K562 (cell line): ENCODE data around the gene ALG14. TPM values are rescaled to one million over a fixed set of nuclear protein-coding genes. Genes with fewer than 3 reads are reported as not detected.

Experiments used
- ATAC-seq: fragments of 200-7000 bp; cut with Tn5 transposase; 3 replicates; pipeline ENCODE4 v1.9.1; 2020; ENCODE audit warnings: moderate library complexity
- BruUV-seq: library from RNA; stranded (reverse); fragments of 400-500 nt; replicated peaks from 2 replicates; lab custom pipeline; 2021; lab: Mats Ljungman, UMichigan
- CTCF ChIA-PET: fragments of 300-600 bp; formaldehyde crosslinking; extraction: SDS; loops from one replicate; lab custom pipeline; 2021; ENCODE audit warnings: low intra/inter-chr PET ratio; lab: Yijun Ruan, JAX
- POLR2A ChIA-PET: fragments of 300-600, 350-650 bp; sonication (Branson Sonifier 250); formaldehyde crosslinking; extraction: SDS; loops from one replicate; lab custom pipeline; 2021; ENCODE audit warnings: antibody characterized with exemption, inconsistent platforms; lab: Yijun Ruan, JAX
- DNase-seq, 4 experiments: peaks; one replicate each; pipeline versions ENCODE4 v3.0.0 to v3.0.0-alpha.2; 2011 to 2018; ENCODE audit warnings: low spot score in 3 of 4, mixed read lengths in 3 of 4; ENCODE audit errors: extremely low read depth in 1 of 4
- FAIRE-seq: peaks from 2 replicates; lab custom pipeline; 2011; peaks lifted over from hg19 to GRCh38; lab: Jason Lieb, UNC
- H2AFZ ChIP-seq: 2 replicates; pipeline ENCODE4 v1.6.0; 2011; ENCODE audit warnings: low read depth, low read length, control low read depth, inconsistent platforms
- H3K27ac ChIP-seq: fragments of 200-600 bp; 3 replicates; pipeline ENCODE4 v1.8.0; 2011; ENCODE audit warnings: low read depth, mild to moderate bottlenecking, control low read depth, inconsistent platforms, low read length, moderate library complexity, mixed read lengths; ENCODE audit errors: extremely low read depth
- H3K27me3 ChIP-seq, 2 experiments: fragments of 300-600 bp in 1 of 2; 2 replicates in 1 of 2; 3 replicates in 1 of 2; pipeline versions ENCODE4 v1.6.0 to v1.8.0; 2011; ENCODE audit warnings: inconsistent platforms in 2 of 2, low read length in 2 of 2, mild to moderate bottlenecking in 1 of 2, mixed read lengths in 1 of 2, moderate library complexity in 1 of 2; ENCODE audit not compliant: control insufficient read depth in 2 of 2, insufficient read depth in 2 of 2
- H3K36me3 ChIP-seq: fragments of 300-600 bp; 3 replicates; pipeline ENCODE4 v1.8.0; 2011; ENCODE audit warnings: mild to moderate bottlenecking, low read length, inconsistent platforms; ENCODE audit not compliant: control insufficient read depth, insufficient read depth
- H3K4me1 ChIP-seq, 2 experiments: fragments of 200-600 bp in 1 of 2; replicated peaks in 1 of 2; 2 replicates in 1 of 2; 3 replicates in 1 of 2; pipeline versions ENCODE4 v1.5.1 to v1.8.0; 2011; ENCODE audit warnings: inconsistent platforms in 2 of 2, low read length in 2 of 2, mild to moderate bottlenecking in 1 of 2, mixed read lengths in 1 of 2, moderate library complexity in 1 of 2; ENCODE audit not compliant: control insufficient read depth in 2 of 2, insufficient read depth in 2 of 2
- H3K4me2 ChIP-seq: 2 replicates; pipeline ENCODE4 v1.6.1; 2011; ENCODE audit warnings: low read length, control low read depth, inconsistent platforms, mixed read lengths; ENCODE audit not compliant: insufficient read depth
- H3K4me3 ChIP-seq: fragments of 200-600 bp; sonication (generic), shearing (Covaris generic); 2 replicates; pipeline ENCODE4 v1.5.1; 2016; ENCODE audit warnings: control low read depth, inconsistent platforms
- H3K79me2 ChIP-seq: fragments of 200-600 bp; 3 replicates; pipeline ENCODE4 v1.8.0; 2011; ENCODE audit warnings: low read length, inconsistent platforms; ENCODE audit not compliant: control insufficient read depth, insufficient read depth
- H3K9ac ChIP-seq, 2 experiments: 2 replicates each; pipeline versions ENCODE4 v1.6.0 to v1.6.1; 2011; ENCODE audit warnings: low read depth in 2 of 2, low read length in 2 of 2, control low read depth in 1 of 2, inconsistent platforms in 1 of 2, mild to moderate bottlenecking in 1 of 2, mixed read lengths in 1 of 2; ENCODE audit not compliant: insufficient read depth in 1 of 2
- H3K9me1 ChIP-seq: one replicate; pipeline ENCODE4 v1.6.0; 2011; ENCODE audit warnings: inconsistent platforms, mild to moderate bottlenecking, low read length, moderate library complexity; ENCODE audit not compliant: control insufficient read depth, insufficient read depth
- H3K9me3 ChIP-seq: replicated peaks from 2 replicates; pipeline ENCODE4 v1.5.1; 2011; ENCODE audit warnings: low read depth, low read length, inconsistent platforms; ENCODE audit not compliant: control insufficient read depth, insufficient read depth
- H4K20me1 ChIP-seq: replicated peaks from 2 replicates; pipeline ENCODE4 v1.6.1; 2011; ENCODE audit warnings: low read length, inconsistent platforms, mixed read lengths; ENCODE audit not compliant: control insufficient read depth, insufficient read depth
- BACH1 ChIP-seq: fragments of 200-800 bp; sonication (Bioruptor generic); IDR thresholded peaks from 2 replicates; pipeline ENCODE4 v1.6.1; 2016; ENCODE audit warnings: missing genetic modification characterization, missing compliant biosample characterization
- BRD9 ChIP-seq: fragments of 450-650 bp; IDR thresholded peaks from 2 replicates; pipeline ENCODE4 v1.6.1; 2018; ENCODE audit warnings: low read depth; ENCODE audit not compliant: partially characterized antibody
- CBX1 ChIP-seq: sonication (generic); IDR thresholded peaks from 2 replicates; pipeline ENCODE4 v1.6.1; 2016; ENCODE audit warnings: antibody characterized with exemption, low read depth, mild to moderate bottlenecking
- FOXP1 ChIP-seq: sonication (generic); formaldehyde crosslinking; IDR thresholded peaks from 2 replicates; pipeline ENCODE4 v1.8.0; 2022; ENCODE audit warnings: mild to moderate bottlenecking, missing genetic modification reagents
- NCOA2 ChIP-seq, 2 experiments: fragments of 450-650 bp; IDR thresholded peaks; 2 replicates each; pipeline ENCODE4 v1.6.1; 2018; ENCODE audit warnings: mild to moderate bottlenecking in 2 of 2, moderate library complexity in 1 of 2; ENCODE audit not compliant: partially characterized antibody in 2 of 2
- SMAD1 ChIP-seq: fragments of 150-350 bp; IDR thresholded peaks from 2 replicates; pipeline ENCODE4 v1.6.1; 2014; ENCODE audit warnings: low read length, low read depth; ENCODE audit not compliant: partially characterized antibody
- SMARCB1 ChIP-seq: IDR thresholded peaks from 2 replicates; pipeline ENCODE4 v1.6.1; 2011; ENCODE audit warnings: improper control_type of control experiment, low read depth; ENCODE audit not compliant: insufficient read length
- SNIP1 ChIP-seq: fragments of 450-650 bp; IDR thresholded peaks from 2 replicates; pipeline ENCODE4 v1.7.1; 2017; ENCODE audit warnings: low read depth, mild to moderate bottlenecking
- TCF7L2 ChIP-seq: fragments of 150-350 bp; IDR thresholded peaks from 2 replicates; pipeline ENCODE4 v1.6.1; 2016; ENCODE audit warnings: low read depth, mild to moderate bottlenecking, low read length, moderate library complexity
- ZBTB1 ChIP-seq: sonication (generic); formaldehyde crosslinking; IDR thresholded peaks from 2 replicates; pipeline ENCODE4 v1.8.1; 2023; ENCODE audit warnings: missing genetic modification reagents, low read depth, mild to moderate bottlenecking, borderline replicate concordance
- ZNF146 ChIP-seq: IDR thresholded peaks from one replicate; pipeline ENCODE4 v1.6.1; 2018; ENCODE audit warnings: missing compliant biosample characterization; ENCODE audit not compliant: unreplicated experiment
- ZNF217 ChIP-seq: sonication (generic); formaldehyde crosslinking; IDR thresholded peaks from 2 replicates; pipeline ENCODE4 v1.8.0; 2022; ENCODE audit warnings: mild to moderate bottlenecking, missing genetic modification reagents
- ZNF3 ChIP-seq: fragments of 250-450 bp; sonication (Bioruptor Pico); IDR thresholded peaks from 2 replicates; pipeline ENCODE4 v1.5.0; 2021; ENCODE audit warnings: mild to moderate bottlenecking, moderate library complexity
- ZNF445 ChIP-seq: fragments of 250-450 bp; sonication (Bioruptor Pico); IDR thresholded peaks from 2 replicates; pipeline ENCODE4 v1.4.0; 2020; ENCODE audit warnings: low read depth, mild to moderate bottlenecking, moderate library complexity
- ZNF780A ChIP-seq: fragments of 250-450 bp; sonication (Bioruptor Pico); IDR thresholded peaks from 2 replicates; pipeline ENCODE4 v1.5.0; 2021; ENCODE audit warnings: mild to moderate bottlenecking
- WGBS: fragments of 100-300 bp; shearing (Covaris generic); methylation state at CpG from one replicate; pipeline ENCODE4 v1.1.6; 2016; ENCODE audit warnings: low coverage, mixed read lengths; ENCODE audit not compliant: insufficient coverage; ENCODE audit errors: missing lambda C conversion rate; 5-methylcytosine and 5-hydroxymethylcytosine counted together
- in situ Hi-C: fragments of 300-500 bp; cut with MboI; formaldehyde crosslinking; loops from 4 replicates; pipeline ENCODE4 v1.15.0; 2018; ENCODE audit warnings: inconsistent platforms, mixed read lengths
- intact Hi-C: fragments of 100-400 bp; cut with micrococcal nuclease; formaldehyde crosslinking; loops from 2 replicates; pipeline ENCODE4 v1.14.2; 2022
- polyA plus RNA-seq, 8 experiments: library from polyadenylated mRNA; depleted of rRNA in 4 of 8; stranded (reverse) in 5 of 8; unstranded in 3 of 8; fragments of >200 nt; fragmentation: Nextera tagmentation in 2 of 8; fragmentation: Illumina TruSeq in 1 of 8; extraction: Ambion mirVana in 2 of 8; extraction: Trizol in 1 of 8; gene quantifications; 2 replicates each; pipeline versions ENCODE4 v1.2.1 to v1.2.3, GENCODE V29; 2011 to 2014; ENCODE audit warnings: inconsistent platforms in 1 of 8, missing spikeins in 1 of 8
- total RNA-seq, 7 experiments: library from RNA; depleted of rRNA in 6 of 7; stranded (reverse); fragments of >200 nt in 6 of 7; fragmentation: Illumina TruSeq in 2 of 7; extraction: Trizol in 2 of 7; gene quantifications; 2 replicates each; pipeline versions ENCODE4 v1.2.1 to v1.2.3, GENCODE V29; 2011 to 2021; ENCODE audit warnings: low replicate concordance in 1 of 7
- TF ChIP-seq, protein P1 (sequence below): sonication (generic); IDR thresholded peaks from 2 replicates; pipeline ENCODE4 v1.6.1; 2016
- TF ChIP-seq, protein P2 (sequence below): fragments of 200-800 bp; sonication (Bioruptor generic); IDR thresholded peaks from 2 replicates; pipeline ENCODE4 v1.6.1; 2016; ENCODE audit warnings: missing genetic modification characterization, missing compliant biosample characterization

The ALG14 gene
- total and polyA plus RNA-seq, 9 of the 15 experiments (the other 6 are each of a cell fraction or from before 2014, with no cell fraction given), result 2.8 to 16.2 (median 4.9) TPM

DNA sequence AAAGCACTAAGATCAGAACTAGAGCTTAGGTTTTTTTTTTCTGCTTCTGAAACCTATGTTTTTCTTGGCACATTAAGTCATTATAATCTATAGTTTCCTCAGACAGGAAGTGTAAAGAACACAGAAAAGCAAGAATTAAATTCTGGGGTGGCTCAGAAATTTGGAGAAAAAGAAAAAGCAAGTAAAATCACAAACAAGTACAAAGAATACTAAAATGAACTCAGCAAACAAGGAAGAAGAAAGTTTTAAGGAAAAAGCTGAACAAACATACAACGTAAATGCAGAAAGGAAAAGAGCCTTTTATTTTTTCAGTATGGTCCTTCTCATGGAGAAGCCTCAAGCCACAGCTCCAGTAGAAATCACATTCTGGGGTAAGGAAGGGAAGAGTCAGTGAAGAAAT, 137.3 kb downstream of the ALG14 start:
- Histone ChIP-seq H3K27ac (no peak overlapping the region), H3K4me3 (no peak overlapping the region), H3K9ac (no peak overlapping the region), H3K4me2 (no peak overlapping the region), H3K9me1 (no peaks in the 10 kb centered on the region), H3K36me3 (no peaks in the 10 kb centered on the region), H3K9me3 (no peaks in the 10 kb centered on the region), H4K20me1 (no peaks in the 10 kb centered on the region), H3K27me3 (no peaks in the 10 kb centered on the region), H3K4me1 (no peaks in the 10 kb centered on the region), H2AFZ (no peak overlapping the region), H3K79me2 (no peaks in the 10 kb centered on the region)
- no TSS peak for BruUV-seq
- 0% methylated on average over 1 of the region's 1 CpG for WGBS
- DNase-seq, result no peak
- no peak for FAIRE-seq
- POLR2A ChIA-PET, result interaction anchor here (0.9 to 1.4 kb wide), 2 partner anchors 8 to 11 kb away, joined by 3 read pairs; no protein-coding TSS in a partner anchor
- intact Hi-C loops (no loop called here), in situ Hi-C loops (no loop called here)
- TF ChIP-seq NCOA2 (IDR thresholded peaks at IDR 0.05; ENCODE audit: partially characterized antibody in 2 of 2), result no peak
- no peak for TF ChIP-seq BRD9
- TF ChIP-seq, protein P1, sequence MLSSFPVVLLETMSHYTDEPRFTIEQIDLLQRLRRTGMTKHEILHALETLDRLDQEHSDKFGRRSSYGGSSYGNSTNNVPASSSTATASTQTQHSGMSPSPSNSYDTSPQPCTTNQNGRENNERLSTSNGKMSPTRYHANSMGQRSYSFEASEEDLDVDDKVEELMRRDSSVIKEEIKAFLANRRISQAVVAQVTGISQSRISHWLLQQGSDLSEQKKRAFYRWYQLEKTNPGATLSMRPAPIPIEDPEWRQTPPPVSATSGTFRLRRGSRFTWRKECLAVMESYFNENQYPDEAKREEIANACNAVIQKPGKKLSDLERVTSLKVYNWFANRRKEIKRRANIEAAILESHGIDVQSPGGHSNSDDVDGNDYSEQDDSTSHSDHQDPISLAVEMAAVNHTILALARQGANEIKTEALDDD, result no peak
- TF ChIP-seq SMARCB1, result no peak
- TF ChIP-seq CBX1, result no peak
- TF ChIP-seq BACH1 (tag), result no peak
- no peak for TF ChIP-seq ZNF445
- no peak for TF ChIP-seq ZNF3 (CRISPR knock-in tag)
- TF ChIP-seq ZNF146 (CRISPR knock-in tag), result no peak
- TF ChIP-seq FOXP1, result no peak
- no peak for TF ChIP-seq ZNF780A (CRISPR knock-in tag)
- no peak for TF ChIP-seq TCF7L2
- TF ChIP-seq ZBTB1 (CRISPR knock-in tag), result no peak
- no peak for TF ChIP-seq ZNF217
- TF ChIP-seq, protein P2, sequence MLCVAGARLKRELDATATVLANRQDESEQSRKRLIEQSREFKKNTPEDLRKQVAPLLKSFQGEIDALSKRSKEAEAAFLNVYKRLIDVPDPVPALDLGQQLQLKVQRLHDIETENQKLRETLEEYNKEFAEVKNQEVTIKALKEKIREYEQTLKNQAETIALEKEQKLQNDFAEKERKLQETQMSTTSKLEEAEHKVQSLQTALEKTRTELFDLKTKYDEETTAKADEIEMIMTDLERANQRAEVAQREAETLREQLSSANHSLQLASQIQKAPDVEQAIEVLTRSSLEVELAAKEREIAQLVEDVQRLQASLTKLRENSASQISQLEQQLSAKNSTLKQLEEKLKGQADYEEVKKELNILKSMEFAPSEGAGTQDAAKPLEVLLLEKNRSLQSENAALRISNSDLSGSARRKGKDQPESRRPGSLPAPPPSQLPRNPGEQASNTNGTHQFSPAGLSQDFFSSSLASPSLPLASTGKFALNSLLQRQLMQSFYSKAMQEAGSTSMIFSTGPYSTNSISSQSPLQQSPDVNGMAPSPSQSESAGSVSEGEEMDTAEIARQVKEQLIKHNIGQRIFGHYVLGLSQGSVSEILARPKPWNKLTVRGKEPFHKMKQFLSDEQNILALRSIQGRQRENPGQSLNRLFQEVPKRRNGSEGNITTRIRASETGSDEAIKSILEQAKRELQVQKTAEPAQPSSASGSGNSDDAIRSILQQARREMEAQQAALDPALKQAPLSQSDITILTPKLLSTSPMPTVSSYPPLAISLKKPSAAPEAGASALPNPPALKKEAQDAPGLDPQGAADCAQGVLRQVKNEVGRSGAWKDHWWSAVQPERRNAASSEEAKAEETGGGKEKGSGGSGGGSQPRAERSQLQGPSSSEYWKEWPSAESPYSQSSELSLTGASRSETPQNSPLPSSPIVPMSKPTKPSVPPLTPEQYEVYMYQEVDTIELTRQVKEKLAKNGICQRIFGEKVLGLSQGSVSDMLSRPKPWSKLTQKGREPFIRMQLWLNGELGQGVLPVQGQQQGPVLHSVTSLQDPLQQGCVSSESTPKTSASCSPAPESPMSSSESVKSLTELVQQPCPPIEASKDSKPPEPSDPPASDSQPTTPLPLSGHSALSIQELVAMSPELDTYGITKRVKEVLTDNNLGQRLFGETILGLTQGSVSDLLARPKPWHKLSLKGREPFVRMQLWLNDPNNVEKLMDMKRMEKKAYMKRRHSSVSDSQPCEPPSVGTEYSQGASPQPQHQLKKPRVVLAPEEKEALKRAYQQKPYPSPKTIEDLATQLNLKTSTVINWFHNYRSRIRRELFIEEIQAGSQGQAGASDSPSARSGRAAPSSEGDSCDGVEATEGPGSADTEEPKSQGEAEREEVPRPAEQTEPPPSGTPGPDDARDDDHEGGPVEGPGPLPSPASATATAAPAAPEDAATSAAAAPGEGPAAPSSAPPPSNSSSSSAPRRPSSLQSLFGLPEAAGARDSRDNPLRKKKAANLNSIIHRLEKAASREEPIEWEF, result no peak
- TF ChIP-seq SNIP1, result no peak
- TF ChIP-seq SMAD1, result no peak
- CTCF ChIA-PET, result no interaction called here
- no peak for ATAC-seq
